Activated gamma-delta T cell treated with anti-CD3 and anti-CD28 coated beads, Interleukin-2, amount 50 U/mL, for 16 hours (primary cell): Measurements from ENCODE around the gene ZCCHC14.
"Not testable (repeated sequence)": the region's sequence is repeated elsewhere in the genome, so short reads cannot be mapped to it uniquely, and the experiment has no call there.

ENCODE experiments used
- DNase-seq: peaks from one replicate; pipeline ENCODE4 v3.0.0-alpha.2; 2020; ENCODE audit warnings: low read depth

ZCCHC14 gene

DNA sequence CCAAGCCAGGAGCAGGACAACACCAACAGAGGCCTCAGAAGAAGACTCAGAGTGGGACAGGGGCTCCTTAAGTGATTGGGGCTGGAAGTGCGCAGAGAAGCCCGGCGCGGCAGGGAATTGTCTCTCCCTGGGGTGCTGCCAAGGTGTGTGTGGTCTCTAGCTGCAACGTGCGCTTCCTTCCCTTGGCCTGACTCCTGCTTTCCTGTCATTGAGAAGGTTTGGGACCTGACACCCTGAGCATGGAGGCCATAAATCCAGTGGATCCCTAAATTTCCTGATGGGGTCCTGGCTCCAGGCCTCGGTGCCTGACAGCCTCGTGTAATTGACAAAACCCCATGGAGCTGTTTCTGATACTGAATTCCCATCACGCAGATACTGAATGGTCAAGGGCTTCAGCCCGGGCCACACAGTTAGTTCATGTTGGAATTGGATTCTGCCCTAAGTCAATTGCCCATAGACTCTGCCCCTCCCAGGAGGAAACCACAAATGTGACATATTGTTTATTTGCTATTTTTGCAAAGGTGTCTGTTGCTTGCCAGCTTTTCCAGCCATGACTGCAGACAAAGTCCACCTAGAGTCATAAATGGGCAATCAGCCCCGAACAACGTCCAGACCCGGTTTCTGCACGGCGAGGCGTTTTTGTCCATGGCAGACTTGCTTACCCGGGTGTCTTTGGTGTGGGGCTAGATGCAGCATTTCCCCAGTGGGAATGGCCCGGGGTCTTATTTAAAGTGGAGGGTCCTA is 4.4 kb upstream of the ZCCHC14 start:
- DNase-seq, result not testable (repeated sequence)

DNA sequence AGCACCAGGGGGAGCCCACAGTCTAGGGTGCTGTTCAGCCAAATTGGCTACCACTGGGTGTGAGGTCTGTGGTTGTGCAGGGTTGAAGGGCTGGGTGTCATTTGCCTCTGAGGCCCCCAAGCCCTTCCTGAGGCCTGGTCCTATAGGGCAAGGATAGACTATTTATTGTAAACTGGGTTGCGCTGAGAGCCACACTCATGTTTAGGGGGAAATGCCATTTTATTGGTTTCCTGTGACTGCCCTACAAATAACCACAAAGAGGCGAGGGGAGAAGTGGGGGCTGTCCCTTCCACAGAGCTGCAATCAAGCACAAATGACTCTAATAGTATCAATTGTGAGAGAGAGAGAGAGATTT is 3.6 kb upstream of the ZCCHC14 start:
- peak; percentile 29 for DNase-seq

DNA sequence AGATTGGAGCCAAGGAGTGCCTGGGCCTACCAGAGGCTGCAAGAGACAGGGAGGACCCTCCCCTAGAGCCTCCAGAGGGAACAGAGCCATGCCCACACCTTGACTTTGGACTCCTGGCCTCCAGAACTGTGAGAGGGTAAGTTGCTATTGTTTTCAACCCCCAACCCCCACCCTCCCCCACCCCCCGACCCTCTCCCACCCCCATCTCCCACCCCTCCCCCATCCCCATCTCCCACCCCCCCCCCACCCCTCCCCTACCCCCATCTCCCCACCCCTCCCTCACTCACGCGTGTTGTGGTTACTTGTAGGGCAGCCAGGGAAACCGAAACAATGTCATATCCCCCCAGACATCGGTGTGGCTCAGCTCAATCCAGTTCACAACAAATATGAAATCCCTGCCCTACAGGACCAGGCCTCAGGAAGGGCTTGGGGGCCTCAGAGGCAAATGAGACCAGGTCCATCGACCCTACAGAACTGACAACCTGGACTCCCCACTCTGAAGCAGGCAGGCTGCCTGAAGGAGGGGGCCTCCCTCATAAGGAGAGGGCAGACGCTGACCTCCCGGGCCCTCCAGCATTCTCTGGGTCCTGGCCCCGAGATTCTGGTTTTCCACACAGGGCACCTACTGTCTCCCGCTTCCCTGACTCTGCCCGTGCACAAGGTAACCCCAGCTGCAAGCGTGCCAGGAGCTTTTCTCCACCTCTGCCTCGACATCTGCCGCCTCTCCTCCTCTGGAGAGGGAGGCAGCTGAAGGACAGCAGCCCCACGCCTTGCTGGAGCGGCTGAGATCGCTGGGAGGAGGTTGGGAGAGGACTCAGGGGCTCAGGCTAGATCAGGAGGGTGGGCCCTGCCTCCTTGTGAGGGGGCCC is 3.0 kb upstream of the ZCCHC14 start:
- no peak for DNase-seq

DNA sequence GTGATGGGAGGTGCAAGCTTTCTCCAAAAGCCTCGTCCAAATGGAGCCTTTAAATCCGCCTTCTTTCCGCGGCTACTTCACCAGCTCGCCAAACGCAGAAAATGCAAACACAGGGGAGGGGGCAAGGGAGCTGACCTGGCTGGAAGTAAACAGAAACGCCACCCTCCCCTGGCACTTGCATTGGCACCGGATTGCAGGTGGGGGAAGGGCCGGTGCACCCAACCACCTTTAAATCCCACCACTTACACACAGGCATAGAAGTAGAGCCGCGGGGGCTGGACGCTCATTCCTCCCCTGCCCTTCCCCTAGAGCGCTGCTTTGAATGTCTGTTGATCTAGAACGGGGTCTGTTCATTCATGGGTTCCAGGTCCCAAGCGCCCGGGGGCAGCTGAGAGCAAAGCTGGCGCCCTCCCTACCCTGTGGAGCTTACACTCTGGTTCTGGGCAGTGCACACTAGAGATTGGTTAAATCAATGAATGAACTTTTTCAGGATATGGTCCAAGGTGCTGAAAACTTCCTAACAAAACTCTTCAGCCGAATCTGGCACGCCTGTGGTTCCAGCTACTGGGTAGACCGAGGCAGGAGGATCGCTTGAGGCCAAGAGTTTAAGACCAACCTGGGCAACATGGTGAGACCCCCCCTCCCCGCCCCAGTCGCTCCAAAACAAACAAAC is 920 bp upstream of the ZCCHC14 start:
- DNase-seq, result no peak

DNA sequence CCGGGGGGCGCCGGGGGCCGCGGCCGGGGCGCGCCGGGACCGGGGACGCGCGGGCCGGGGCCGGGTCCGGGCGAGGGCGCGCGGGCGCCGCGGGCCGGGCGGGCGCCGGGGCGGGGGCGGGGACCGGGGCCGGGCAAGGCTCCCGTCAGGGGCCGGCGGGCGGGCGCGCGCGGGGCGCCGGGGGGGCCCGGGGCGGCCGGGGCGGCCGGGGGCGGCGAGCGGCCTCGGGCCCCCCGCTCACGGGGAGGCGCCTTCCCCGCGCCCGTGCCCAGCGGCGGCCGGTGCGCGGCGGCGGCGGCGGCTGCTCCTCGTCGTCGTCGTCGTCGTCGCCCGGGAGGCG is 563 bp downstream of the ZCCHC14 start:
- no peak for DNase-seq

DNA sequence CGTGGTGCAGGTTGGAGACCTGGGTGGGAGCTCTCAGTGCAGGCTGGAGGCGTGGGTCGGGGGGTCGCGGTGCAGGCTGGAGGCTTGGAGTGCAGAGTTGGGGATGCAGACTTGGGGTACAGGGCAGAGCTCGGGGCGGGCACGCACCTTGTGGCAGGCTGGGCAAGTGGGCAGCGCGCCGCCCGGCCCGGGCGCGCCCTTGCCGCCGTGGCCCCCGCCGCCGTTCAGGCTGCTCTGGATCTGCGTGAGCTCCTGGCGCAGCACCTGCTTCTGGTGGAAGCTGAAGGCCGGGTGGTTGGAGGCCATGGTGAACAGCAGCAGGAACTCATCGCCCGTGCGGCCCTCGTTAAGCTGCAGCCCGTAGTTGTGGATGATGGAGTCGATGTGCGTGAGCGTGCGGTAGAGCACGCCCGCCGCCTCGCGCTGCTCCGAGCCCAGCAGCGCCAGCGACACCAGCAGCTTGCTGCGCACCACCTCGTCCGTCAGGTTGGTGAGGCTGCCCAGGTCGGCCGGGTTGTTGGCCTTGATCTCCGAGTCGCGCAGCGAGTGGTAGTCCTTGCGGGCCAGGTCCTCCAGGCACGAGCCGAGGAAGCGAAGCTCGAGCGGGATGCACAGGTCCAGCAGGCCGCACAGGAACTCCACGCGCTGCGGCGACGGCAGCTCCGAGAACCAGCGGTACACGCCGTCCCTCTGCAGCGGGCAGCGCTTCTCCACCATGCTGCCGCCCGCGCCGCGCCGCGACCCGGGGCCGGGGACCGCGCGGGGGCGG is 1.1 kb downstream of the ZCCHC14 start:
- DNase-seq, result no peak

DNA sequence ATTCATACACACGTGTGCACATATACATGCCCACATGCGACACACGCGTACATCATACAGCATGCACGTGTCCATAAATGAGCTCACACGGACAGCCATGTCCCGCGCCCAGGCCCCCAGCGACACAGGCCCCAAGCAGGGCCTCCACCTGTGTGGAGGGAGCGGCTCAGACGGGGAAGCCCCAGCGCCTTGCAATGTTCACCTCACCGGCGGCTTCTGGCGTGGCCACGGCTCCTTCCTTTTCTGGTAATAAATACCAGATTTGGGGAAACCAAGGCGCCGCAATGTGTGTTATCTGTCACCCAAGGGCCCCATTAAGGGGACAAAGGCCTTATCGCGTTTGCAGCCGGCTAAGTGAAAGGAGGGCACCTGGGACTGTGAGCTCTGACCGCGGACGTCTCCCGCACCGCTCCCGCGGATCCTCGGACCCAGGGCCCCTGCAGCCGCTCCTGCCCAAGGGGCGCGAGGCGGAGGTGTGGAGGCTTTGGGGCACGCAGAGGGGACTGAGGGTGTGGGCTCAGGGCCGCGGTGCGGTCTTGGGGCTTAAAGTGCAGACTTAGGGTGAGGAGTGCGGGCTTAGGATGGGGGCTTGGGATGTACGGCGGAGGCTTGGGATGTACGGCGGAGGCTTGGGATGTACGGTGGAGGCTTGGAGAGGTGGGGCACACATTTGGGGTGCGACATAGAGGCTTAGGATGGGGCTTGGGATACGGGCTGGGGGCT is 1.9 kb downstream of the ZCCHC14 start:
- DNase-seq, result not testable (repeated sequence)

DNA sequence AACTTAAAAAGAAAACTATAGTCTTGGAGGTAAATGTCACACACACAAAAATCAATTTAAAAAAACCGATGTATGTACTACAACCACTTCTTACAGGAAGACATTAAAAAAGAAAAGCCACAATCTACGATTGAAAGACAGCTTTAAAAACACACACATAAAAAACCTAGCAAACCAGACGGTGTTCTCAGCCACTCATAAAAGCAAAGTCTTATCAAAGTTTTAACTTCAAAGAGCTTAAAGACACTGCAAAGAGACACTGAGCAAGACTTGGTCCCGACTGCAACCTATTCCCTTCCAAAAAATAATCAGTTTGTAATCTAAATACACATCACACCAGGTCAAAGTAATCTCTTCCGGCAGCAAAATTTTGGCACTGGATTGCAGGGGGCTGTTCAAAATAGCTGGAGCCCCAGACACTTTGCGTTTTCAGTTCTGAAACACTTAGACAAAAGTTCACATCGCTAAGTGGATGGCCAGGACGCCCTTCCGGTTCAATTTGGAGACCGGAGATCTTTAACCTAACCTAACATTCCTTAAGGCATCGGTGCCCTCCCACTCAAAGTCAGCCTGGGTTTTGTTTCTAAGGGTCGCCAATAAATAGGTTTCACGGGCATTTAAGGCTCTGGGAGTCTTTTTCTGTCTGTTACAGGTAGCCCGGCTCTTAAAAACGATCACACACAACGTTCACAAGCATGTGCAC is 2.6 kb downstream of the ZCCHC14 start:
- DNase-seq, result no peak

DNA sequence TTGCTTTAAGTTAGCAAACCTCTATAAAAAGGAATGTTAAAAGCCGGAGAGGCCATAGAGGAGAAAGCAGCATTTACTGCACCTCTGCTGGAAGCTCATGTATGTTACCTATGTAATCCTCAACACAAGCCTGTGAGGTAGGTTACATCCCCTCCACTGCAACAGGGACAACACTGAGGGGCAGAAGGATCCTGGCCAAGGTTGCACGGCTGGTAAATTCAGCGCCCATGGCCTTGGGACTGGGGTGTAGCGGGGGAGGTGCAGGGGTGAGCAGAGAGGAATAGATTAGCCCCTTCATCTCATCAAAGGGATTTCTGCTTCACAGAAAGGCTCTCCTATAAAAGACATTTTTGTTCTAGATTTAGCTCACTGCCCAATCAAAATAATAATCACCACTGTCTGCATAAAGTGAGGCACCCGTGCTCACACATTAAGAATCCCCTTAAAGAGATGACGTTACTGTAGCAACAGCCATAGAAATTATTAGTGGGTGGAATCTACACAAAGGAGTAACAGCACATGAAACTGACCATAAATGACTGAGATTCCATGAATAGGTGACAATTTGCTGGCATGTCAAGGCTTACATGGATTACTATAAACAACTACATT is 3.3 kb downstream of the ZCCHC14 start:
- DNase-seq, result no peak

DNA sequence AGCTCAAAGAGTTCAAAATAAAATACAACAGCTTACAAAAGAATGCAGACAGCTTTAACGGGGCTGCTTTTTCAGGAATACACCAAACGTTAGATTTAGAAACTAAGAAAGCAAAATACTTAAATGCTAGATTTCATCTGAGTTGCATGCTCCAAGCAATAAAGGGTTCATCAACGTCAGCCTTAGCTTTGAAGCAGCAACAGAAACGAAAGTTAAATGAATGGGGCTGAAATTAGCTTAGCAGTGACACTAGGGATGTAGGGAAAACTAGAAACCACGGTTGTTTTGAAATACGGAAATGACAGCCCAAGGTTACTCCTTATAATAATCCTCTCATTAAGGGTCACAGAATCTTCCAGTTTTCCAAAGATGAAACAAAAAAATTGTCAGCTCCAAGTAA is 3.9 kb downstream of the ZCCHC14 start:
- DNase-seq, result not testable (repeated sequence)

DNA sequence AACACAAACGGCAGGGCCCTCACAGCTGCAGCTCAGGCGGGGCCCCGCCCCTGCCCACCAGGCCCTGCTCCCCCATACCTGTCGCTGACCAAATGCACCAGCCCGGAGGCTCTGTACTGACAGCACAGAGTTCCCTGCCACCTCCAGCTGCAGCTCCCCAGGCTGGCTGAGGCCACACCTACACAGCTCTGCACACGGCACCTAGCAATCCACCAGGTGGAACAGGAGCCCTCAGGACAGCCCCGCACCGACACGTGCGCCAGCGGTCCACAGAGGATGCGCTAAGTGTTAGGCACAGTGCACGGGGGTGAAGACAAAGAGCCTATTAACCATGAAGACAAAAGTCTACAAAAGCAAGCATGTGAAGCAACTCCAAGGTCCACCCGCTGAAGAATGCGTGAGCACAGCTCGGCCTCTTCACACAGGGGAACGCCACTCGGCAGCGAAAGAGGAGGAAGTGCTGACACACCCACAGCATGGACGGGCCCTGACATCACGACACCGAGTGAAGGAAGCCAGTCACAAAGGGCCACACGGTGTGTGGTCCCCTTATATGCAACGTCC is 5.4 kb downstream of the ZCCHC14 start:
- no peak for DNase-seq

DNA sequence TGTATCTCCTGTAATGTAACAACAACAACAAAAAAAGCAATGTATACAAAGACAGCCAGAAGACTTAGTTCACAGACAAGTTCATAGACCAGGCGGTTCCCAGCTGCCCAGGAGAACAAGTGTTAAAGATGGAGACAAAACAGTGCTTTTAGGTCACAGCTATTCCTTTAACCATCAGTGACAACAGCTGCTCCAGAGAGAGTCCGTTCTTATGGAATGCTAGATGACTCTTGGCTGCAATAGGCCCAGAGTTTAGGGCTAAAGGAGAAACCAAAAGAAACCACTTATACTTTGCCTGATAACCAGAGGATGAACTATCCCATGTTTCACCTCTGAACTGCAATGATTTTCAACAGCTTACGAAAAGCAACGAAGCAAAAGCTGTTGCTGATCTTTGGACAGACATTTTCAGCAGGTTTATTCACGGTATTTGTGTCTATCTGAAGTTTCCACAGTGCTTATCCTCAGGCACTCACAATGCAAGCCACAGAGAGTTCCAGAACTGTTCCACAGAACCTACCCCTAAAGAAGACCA is 6.0 kb downstream of the ZCCHC14 start:
- no peak for DNase-seq

DNA sequence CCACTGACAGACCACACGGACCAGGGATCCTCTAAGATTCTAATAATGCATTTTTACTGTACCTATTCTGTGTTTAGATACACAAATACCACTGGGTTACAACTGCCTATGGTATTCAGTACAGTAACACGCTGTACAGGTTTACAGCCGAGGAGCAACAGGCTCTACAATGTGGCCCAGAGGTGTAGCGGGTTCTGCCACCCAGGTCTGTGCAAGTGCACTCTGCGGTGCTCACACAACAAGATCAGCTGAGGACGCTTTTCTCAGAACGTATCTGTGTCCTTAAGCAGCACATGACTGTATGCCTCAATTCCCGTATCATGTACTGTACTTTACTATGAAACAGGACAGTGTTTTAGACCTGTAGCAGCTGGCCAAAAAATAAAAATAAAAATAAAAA is 6.5 kb downstream of the ZCCHC14 start:
- DNase-seq, result no peak

DNA sequence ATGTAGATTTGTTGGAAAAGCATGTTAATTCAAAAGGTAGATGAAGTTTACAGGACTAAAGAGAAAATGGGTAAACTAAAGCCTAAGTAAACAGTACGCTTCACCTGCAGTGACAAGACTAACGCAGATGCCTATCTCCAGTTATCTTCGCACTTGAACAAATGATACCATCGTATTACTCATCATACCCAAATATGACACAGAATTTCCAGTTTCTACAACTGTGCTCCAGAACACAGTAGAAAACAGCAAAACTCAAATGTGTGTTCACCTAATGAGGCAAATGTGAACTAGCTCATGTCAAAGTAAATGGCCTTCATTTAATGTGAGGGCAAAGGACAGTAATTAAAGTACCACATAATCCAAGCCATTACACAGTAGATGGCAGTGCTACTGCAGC is 7.0 kb downstream of the ZCCHC14 start:
- DNase-seq, result not testable (repeated sequence)

DNA sequence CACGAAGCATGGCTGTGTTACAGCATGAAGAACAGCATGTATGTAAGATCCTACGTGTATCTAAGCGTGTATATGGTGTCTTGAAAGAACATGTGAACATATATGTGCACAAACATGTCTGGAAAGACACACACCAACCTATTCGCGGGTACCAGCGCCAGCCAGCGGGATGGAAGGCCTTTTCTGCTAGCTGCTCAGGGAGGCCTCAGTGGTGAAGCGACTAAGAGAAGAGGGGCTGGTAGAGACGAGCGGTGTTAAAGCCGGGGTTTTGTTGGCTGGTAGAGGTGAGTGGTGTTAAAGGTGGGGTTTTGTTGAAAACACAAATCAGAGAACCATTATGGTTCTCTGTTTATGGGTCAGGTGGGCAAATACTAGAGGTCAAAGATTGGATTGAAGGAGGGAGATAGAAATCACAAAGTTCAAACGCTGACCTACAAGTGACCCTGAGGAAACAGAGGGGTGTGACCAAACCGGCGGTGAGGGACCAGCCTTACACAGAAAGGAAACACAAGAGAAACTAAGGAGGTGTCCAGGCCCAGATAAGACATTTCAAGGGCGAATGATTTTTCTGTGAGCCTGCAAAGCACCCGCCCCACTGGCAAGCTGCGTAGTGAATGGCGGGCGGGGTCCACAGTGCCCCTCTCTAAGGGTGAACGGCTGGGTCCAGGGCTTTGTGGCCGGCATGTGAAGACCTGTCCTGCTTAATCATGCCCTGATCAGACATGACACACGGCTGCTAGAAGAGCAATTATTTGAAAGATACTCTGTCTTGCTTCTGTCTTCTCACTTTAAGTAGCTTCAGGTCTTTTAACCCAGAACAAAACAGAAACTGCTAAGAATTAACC is 8.1 kb downstream of the ZCCHC14 start:
- no peak for DNase-seq

DNA sequence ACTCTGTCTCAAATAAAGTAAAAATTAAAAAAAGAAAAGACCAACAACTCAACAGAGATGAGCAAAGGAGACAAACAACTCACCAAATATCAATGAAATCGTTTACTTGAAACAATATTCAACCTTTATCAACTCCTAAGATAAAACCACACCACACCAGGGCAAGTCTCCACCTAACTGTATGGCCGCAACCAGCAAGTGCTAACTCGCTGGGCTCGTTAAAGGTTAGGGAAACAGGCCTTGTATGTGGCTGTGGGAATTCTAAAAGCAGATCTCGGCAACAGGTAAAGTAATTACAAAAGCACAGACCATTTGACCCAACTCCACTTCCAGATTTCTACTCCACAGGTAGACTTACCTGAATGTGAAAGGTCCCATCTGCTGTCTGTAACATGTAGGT is 9.3 kb downstream of the ZCCHC14 start:
- DNase-seq, result no peak

DNA sequence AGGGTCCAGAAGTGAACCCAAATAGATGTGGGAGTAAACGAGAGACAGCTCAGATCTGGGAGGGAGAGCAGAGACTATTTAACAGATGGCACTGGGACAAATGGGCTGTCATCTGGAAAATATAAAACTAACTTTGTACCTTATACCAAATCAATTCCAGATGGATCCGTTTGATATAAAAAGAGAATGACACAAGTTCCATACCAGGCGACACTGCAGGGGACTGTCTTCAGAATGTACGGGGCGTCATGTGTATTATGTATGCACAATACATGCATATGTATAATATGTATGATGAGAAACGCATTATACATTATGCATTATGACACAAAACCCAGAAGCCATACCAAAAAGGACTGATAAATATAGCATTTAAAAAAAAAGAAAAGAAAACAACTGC is 10.2 kb downstream of the ZCCHC14 start:
- not testable (repeated sequence) for DNase-seq

DNA sequence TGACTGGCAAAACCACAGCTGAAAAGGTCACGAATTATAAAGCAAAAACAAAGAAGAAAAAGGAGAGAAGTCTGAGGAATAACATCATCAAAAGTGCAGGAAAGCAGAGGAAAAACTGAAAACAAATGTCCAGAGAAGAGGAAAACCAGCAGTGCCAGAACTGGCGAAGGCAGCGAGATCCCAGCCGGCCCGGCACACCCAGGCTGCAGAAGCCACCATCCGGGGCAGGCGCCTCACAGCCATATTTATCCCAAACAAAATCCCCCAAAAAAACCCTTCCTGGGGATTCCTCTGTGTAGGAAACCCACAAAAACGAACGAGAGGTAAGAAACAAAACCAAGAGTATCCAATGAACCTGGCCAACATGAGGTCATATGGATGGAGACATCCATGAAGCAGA is 10.6 kb downstream of the ZCCHC14 start:
- DNase-seq, result no peak

DNA sequence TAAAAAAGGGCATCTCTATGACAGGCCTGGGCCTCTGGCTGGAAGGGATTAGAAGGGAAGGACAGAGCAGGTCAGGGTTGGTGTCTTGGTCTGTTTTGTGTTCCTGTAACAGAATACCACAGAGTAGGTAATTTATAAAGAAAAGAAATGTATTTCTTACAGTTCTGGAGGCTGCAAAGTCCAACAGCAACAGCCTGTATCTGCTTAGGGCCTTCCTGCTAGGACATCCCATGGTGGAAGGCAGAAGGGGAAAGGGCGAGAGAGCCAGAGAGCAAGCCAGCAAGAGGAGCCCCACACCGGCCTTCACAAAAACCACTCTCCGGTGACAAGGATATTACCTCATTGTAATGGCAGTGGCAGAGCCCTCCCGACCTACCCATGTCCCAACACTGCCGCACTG is 11.1 kb downstream of the ZCCHC14 start:
- not testable (repeated sequence) for DNase-seq
